Brain microvascular endothelial cell (primary cell): ENCODE data around the gene RBM15.

ENCODE experiments used
- DNase-seq: peaks from one replicate; pipeline ENCODE4 v3.0.0-alpha.2; 2020
- H3K27ac ChIP-seq: fragments of 250-450 bp; sonication (Bioruptor Pico); 2 replicates; pipeline ENCODE4 v1.5.1; 2020; ENCODE audit warnings: mild to moderate bottlenecking, moderate library complexity
- H3K27me3 ChIP-seq: fragments of 250-450 bp; sonication (Bioruptor Pico); replicated peaks from 2 replicates; pipeline ENCODE4 v1.5.1; 2020; ENCODE audit warnings: mild to moderate bottlenecking
- H3K36me3 ChIP-seq: fragments of 250-450 bp; sonication (Bioruptor Pico); replicated peaks from 2 replicates; pipeline ENCODE4 v1.5.1; 2020; ENCODE audit warnings: mild to moderate bottlenecking
- H3K4me3 ChIP-seq: 2 replicates; pipeline ENCODE4 v1.5.1; 2011; ENCODE audit warnings: low read depth, mild to moderate bottlenecking, control low read depth, low read length, moderate library complexity
- in situ Hi-C: cut with HindIII; loops from 2 replicates; pipeline ENCODE4 v1.10.0; 2017; ENCODE audit warnings: low sequenced_read_pairs, low pct_ligation_motif_present
- TF ChIP-seq, protein P1 (sequence below): IDR thresholded peaks from 2 replicates; pipeline ENCODE4 v1.5.1; 2011; ENCODE audit warnings: low read depth, mild to moderate bottlenecking, moderate library complexity, low read length, control low read depth, inconsistent platforms; ENCODE audit errors: missing control alignments

The RBM15 gene

DNA sequence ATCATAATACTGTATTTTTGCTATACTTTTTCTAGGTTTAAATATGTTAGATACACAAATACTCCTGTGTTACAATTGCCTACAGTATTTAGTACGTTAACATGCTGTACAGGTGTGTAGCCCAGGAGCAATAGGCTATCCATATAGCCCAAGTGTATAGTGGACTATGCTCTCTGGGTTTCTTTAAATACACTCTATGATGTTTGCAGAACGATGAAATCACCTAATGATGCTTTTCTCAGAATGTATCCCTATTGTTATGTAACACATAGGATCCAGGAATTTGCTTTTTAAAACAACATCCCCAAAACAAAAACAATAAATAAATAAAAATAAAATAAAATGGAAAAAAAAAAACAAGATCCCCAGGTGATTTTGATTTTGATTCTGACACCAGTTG is 18.1 kb upstream of the RBM15 start:
- H3K4me3 ChIP-seq = no peak overlapping the region
- in situ Hi-C loops = loop anchor here (25.0 kb wide), 1 partner anchor 109 kb away; the partner anchor contains the start of gene KCNC4
- H3K27ac ChIP-seq = no peak overlapping the region
- no peaks in the 10 kb centered on the region for H3K27me3 ChIP-seq
- no peak for DNase-seq
- TF ChIP-seq, protein P1, sequence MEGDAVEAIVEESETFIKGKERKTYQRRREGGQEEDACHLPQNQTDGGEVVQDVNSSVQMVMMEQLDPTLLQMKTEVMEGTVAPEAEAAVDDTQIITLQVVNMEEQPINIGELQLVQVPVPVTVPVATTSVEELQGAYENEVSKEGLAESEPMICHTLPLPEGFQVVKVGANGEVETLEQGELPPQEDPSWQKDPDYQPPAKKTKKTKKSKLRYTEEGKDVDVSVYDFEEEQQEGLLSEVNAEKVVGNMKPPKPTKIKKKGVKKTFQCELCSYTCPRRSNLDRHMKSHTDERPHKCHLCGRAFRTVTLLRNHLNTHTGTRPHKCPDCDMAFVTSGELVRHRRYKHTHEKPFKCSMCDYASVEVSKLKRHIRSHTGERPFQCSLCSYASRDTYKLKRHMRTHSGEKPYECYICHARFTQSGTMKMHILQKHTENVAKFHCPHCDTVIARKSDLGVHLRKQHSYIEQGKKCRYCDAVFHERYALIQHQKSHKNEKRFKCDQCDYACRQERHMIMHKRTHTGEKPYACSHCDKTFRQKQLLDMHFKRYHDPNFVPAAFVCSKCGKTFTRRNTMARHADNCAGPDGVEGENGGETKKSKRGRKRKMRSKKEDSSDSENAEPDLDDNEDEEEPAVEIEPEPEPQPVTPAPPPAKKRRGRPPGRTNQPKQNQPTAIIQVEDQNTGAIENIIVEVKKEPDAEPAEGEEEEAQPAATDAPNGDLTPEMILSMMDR = no peak
- no peaks in the 10 kb centered on the region for H3K36me3 ChIP-seq

GRCh38 chr1:110321846-110322245 is 17.3 kb upstream of the RBM15 start:
- in situ Hi-C loops = loop anchor here (25.0 kb wide), 1 partner anchor 110 kb away; the partner anchor contains the start of gene KCNC4
- no peak for DNase-seq
- no peak overlapping the region for H3K4me3 ChIP-seq
- H3K27ac ChIP-seq = no peak overlapping the region
- TF ChIP-seq, protein P1 = no peak
- H3K36me3 ChIP-seq = no peaks in the 10 kb centered on the region
- H3K27me3 ChIP-seq = no peaks in the 10 kb centered on the region

GRCh38 chr1:110324667-110325066 is 14.5 kb upstream of the RBM15 start:
- in situ Hi-C loops = loop anchor here (25.0 kb wide), 1 partner anchor 112 kb away; the partner anchor contains the start of gene KCNC4
- TF ChIP-seq, protein P1 = no peak
- no peak for DNase-seq

DNA sequence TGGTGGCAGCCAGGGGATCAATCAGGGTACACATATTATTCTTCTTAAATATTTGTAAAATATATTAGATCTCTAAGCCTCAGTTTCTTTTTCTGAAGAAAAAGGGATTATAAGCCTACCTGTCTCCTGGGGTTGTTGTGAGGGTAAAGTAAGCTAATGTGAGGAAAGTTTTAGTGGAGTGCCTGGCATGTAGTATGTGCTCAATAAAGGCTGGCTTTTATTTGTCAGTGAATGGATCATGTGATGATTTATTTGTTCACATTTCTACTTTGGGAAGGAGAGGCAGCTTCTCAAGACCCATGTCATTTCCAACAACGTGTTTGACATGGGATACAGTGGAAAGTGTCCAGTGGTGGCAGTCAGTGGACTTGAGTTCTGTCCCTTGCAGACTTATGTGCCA is 12.4 kb upstream of the RBM15 start:
- TF ChIP-seq, protein P1 = no peak
- no peaks in the 10 kb centered on the region for H3K27me3 ChIP-seq
- in situ Hi-C loops = no loop called here
- no peak overlapping the region for H3K4me3 ChIP-seq
- H3K27ac ChIP-seq = no peak overlapping the region
- no peak for DNase-seq
- H3K36me3 ChIP-seq = no peaks in the 10 kb centered on the region

More at GRCh38 chr1:110324667-110325066, 14.5 kb upstream of the RBM15 start:
- H3K27me3 ChIP-seq = no peaks in the 10 kb centered on the region
- H3K36me3 ChIP-seq = no peaks in the 10 kb centered on the region
- H3K27ac ChIP-seq = no peak overlapping the region
- no peak overlapping the region for H3K4me3 ChIP-seq

DNA sequence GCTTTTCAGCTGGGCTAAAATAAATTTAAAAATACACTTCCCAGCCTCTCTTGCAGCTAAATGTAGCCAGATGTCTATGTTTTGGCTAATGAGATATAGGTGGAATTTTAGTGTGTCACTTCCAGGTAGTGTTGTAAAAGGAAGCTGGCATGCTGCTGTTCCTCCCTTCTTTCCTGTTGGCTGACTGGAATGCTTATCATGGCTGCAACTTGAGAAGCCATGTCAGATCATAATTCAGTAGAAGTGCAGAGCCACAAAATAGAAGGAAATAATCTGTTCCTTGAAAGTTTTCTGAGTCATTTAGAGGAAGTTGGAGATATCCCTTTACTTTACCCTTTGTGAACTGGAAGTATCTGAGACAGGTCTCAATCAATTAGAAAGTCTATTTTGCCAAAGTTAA is 10.9 kb upstream of the RBM15 start:
- Histone ChIP-seq H3K27me3 (no peaks in the 10 kb centered on the region), H3K36me3 (no peaks in the 10 kb centered on the region), H3K4me3 (no peak overlapping the region), H3K27ac (no peak overlapping the region)
- no peak for DNase-seq
- TF ChIP-seq, protein P1 = no peak
- in situ Hi-C loops = no loop called here

DNA sequence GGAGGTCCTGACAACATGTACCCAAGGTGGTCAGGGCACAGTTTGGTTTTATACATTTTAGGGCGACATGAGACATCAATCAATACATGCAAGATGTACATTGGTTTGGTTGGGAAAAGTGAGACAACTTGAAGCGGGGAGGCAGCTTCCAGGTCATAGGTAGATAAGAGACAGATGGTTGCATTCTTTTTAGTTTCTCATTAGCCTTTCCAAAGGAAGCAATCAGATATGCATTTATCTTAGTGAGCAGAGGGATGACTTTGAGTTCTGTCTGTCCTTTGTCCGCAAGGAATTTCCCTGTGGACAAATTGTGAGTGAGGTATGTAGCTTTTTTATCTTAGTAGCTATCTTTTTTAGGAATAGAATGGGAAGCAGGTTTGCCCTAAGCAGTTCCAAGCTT is 10.5 kb upstream of the RBM15 start:
- no peak for DNase-seq
- TF ChIP-seq, protein P1 = no peak
- Histone ChIP-seq H3K36me3 (no peaks in the 10 kb centered on the region), H3K27me3 (no peaks in the 10 kb centered on the region), H3K4me3 (no peak overlapping the region), H3K27ac (no peak overlapping the region)
- in situ Hi-C loops = no loop called here
